Thyroid gland (tissue), 4 donors: ENCODE data around the gene NFKBIA. TPM values are rescaled to one million over a fixed set of nuclear protein-coding genes. Genes with fewer than 3 reads are reported as not detected.

ENCODE experiments used
- DNase-seq, 2 donors: peaks; one replicate each; pipeline ENCODE4 v3.0.0-alpha.2; 2019
- H3K27ac ChIP-seq, 3 donors: fragments of 200-600 bp; sonication (generic); 1 replicate in 2 of 3; 2 replicates in 1 of 3; pipeline ENCODE4 v1.5.1; 2016 to 2019; ENCODE audit warnings: mild to moderate bottlenecking in 1 of 3, moderate library complexity in 1 of 3
- H3K27me3 ChIP-seq: fragments of 200-600 bp; sonication (generic); one replicate; pipeline ENCODE4 v1.5.1; 2019
- H3K36me3 ChIP-seq, 2 donors: fragments of 200-600 bp; sonication (generic); one replicate each; pipeline ENCODE4 v1.5.1; 2016 to 2019
- H3K4me1 ChIP-seq, 2 donors: fragments of 200-600 bp; sonication (generic); one replicate each; pipeline ENCODE4 v1.5.1; 2017 to 2019
- H3K4me3 ChIP-seq, 3 donors: fragments of 200-600 bp; sonication (generic); replicated peaks in 1 of 3; 1 replicate in 2 of 3; 2 replicates in 1 of 3; pipeline ENCODE4 v1.5.1; 2016; ENCODE audit warnings: mild to moderate bottlenecking in 1 of 3
- H3K9me3 ChIP-seq: fragments of 200-600 bp; sonication (generic); one replicate; pipeline ENCODE4 v1.5.1; 2017
- CTCF ChIP-seq, 6 experiments: fragments of 200-600 bp in 3 of 6; fragments of 450-650 bp in 3 of 6; sonication (generic) in 3 of 6; IDR thresholded peaks; one replicate each; pipeline ENCODE4 v1.5.1; 2016 to 2019; ENCODE audit warnings: antibody characterized with exemption in 6 of 6, mild to moderate bottlenecking in 2 of 6, inconsistent platforms in 1 of 6, moderate library complexity in 1 of 6
- POLR2A ChIP-seq, 2 donors: fragments of 450-650 bp; IDR thresholded peaks; one replicate each; pipeline ENCODE4 v1.6.1; 2017; ENCODE audit warnings: antibody characterized with exemption in 2 of 2, mild to moderate bottlenecking in 2 of 2, moderate library complexity in 1 of 2
- WGBS, 2 donors: methylation state at CpG; one replicate each; pipeline ENCODE4 v1.1.5; 2017; 5-methylcytosine and 5-hydroxymethylcytosine counted together
- intact Hi-C: fragments of 100-400 bp; cut with DNase I; formaldehyde crosslinking; loops from one replicate; pipeline ENCODE4 v1.15.1; 2023
- total RNA-seq, 4 donors: library from RNA; depleted of rRNA; stranded (reverse); fragments of >200 nt; gene quantifications; one replicate each; pipeline ENCODE4 v1.2.3, GENCODE V29; 2016

NFKBIA gene
- total RNA-seq, 4 donors from 2014 or later, result 200 to 434 (median 356) TPM

- no peaks in the 10 kb centered on the region for H3K27me3 ChIP-seq
- peaks cover 51 to 69% of the 10 kb centered on the region in 2 donors for H3K4me1 ChIP-seq
- intact Hi-C loops, result no loop called here
- WGBS, 2 donors, result 56 to 57% methylated on average over 22 to 33 of the region's 37 CpGs
- DNase-seq, result peak; percentile 83 to 86
- no peak for TF ChIP-seq POLR2A (IDR thresholded peaks at IDR 0.05)
- no peak for TF ChIP-seq CTCF (IDR thresholded peaks at IDR 0.05)
- no peak overlapping the region for H3K4me3 ChIP-seq
- H3K36me3 ChIP-seq, result no peaks in the 10 kb centered on the region
- H3K9me3 ChIP-seq, result no peaks in the 10 kb centered on the region
- peak overlapping the region; percentile 63 to 93 (median 85) for H3K27ac ChIP-seq
Measured at GRCh38 chr14:35368583-35369392, 35.8 kb downstream of the NFKBIA start.

DNA sequence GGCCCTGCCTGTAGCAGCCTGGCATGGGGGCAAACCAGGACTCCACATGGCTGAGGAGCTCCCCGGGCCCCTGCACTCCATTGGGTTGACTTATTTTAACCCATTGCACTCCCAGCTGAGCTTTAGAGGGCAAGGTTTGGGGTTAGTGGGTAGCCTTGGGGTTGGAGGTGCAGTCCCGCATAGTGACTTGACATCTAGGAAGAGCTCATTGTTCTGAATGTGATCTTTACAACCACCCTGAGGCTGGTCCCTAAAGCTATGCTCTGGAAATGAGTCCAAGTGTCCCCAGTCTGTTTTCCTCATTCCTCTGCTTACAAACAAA, 36.4 kb downstream of the NFKBIA start:
- Histone ChIP-seq H3K27me3 (no peaks in the 10 kb centered on the region), H3K4me1 (peaks cover 54 to 75% of the 10 kb centered on the region in 2 donors), H3K4me3 (no peak overlapping the region), H3K27ac (peak overlapping the region; percentile 63 to 93 (median 85)), H3K9me3 (no peaks in the 10 kb centered on the region), H3K36me3 (no peaks in the 10 kb centered on the region)
- WGBS, 2 donors, result 42 to 51% methylated on average over 2 of the region's 2 CpGs
- no peak for DNase-seq
- TF ChIP-seq CTCF (IDR thresholded peaks at IDR 0.05) (no peak), POLR2A (IDR thresholded peaks at IDR 0.05) (no peak)
- intact Hi-C loops, result no loop called here

DNA sequence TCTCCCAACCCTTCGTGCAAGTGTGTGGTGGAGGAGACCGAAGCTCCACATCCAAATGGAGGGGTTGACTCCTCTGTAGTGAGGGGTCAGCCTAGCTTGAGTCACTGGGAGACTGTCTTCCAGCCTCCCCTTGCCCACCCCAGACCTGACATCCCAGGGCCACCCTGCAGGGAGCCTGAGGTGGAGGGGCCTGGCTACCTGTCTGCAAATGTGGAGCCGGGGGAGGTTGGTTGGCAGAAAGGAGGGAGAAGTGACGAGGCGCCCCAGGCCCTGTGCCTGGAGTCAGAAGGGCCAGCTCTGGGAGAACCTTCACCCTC, 37.5 kb downstream of the NFKBIA start:
- Histone ChIP-seq H3K36me3 (no peaks in the 10 kb centered on the region), H3K27me3 (no peaks in the 10 kb centered on the region), H3K4me1 (peaks cover 61 to 86% of the 10 kb centered on the region in 2 donors), H3K4me3 (no peak overlapping the region), H3K27ac (peak overlapping the region; percentile 64 to 93 (median 85)), H3K9me3 (no peaks in the 10 kb centered on the region)
- WGBS, 2 donors, result 94 to 95% methylated on average over 4 to 5 of the region's 5 CpGs
- DNase-seq, result no peak
- no peak for TF ChIP-seq CTCF (IDR thresholded peaks at IDR 0.05)
- no peak for TF ChIP-seq POLR2A (IDR thresholded peaks at IDR 0.05)
- intact Hi-C loops, result no loop called here

- WGBS, 2 donors, result 90 to 95% methylated on average over 7 to 8 of the region's 8 CpGs
- TF ChIP-seq CTCF (IDR thresholded peaks at IDR 0.05), result no peak
- no peak for TF ChIP-seq POLR2A (IDR thresholded peaks at IDR 0.05)
- no peaks in the 10 kb centered on the region for H3K9me3 ChIP-seq
- H3K27ac ChIP-seq, result peak overlapping the region; percentile 72 to 93 (median 85)
- peaks cover 62 to 90% of the 10 kb centered on the region in 2 donors for H3K4me1 ChIP-seq
- intact Hi-C loops, result no loop called here
- H3K36me3 ChIP-seq, result no peaks in the 10 kb centered on the region
- H3K27me3 ChIP-seq, result no peaks in the 10 kb centered on the region
- DNase-seq, result no peak
- no peak overlapping the region for H3K4me3 ChIP-seq
Measured at GRCh38 chr14:35366521-35366976, 38.0 kb downstream of the NFKBIA start.

DNA sequence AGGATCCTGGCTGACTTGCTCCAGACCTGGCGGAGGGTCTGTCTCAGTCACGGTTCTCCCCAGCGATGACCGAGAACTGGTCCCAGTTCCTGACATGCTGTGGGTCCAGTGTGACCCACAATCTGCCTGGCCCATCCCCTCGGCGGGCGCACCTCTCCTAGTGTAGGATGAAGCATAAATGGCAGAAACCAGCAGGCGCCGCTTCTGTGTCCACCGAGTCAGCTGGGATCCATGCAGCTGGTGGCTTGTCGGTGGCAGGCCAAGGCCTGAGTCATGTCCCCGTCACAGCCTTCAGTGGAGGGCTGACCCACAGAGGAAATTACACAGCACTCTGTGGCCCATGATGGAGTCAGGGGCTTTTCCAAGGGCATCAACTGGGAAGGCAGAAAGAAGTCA, 38.5 kb downstream of the NFKBIA start:
- peak overlapping the region; percentile 72 to 93 (median 85) for H3K27ac ChIP-seq
- H3K4me3 ChIP-seq, result no peak overlapping the region
- TF ChIP-seq CTCF (IDR thresholded peaks at IDR 0.05) (no peak), POLR2A (IDR thresholded peaks at IDR 0.05) (no peak)
- H3K4me1 ChIP-seq, result peaks cover 67 to 95% of the 10 kb centered on the region in 2 donors
- no peaks in the 10 kb centered on the region for H3K36me3 ChIP-seq
- no peaks in the 10 kb centered on the region for H3K9me3 ChIP-seq
- intact Hi-C loops, result no loop called here
- 95 to 98% methylated on average over 10 to 12 of the region's 12 CpGs for WGBS, 2 donors
- DNase-seq, result no peak
- H3K27me3 ChIP-seq, result no peaks in the 10 kb centered on the region
